HuH-7.5 (cell line): ENCODE data around the gene GAS2.

Experiments
- DNase-seq: peaks from one replicate; pipeline ENCODE4 v3.0.0; 2011; ENCODE audit warnings: low spot score

GAS2 gene

GRCh38 chr11:22728600-22729389 lies 62.4 kb downstream of the GAS2 start:
- DNase-seq, result no peak

- no peak for DNase-seq
These were observed 63.9 kb downstream of the GAS2 start for GRCh38 chr11:22730319-22730718.

GRCh38 chr11:22732588-22732987 lies 66.2 kb downstream of the GAS2 start:
- no peak for DNase-seq

- DNase-seq, result no peak
These were observed 67.3 kb downstream of the GAS2 start for GRCh38 chr11:22733475-22734248.

GRCh38 chr11:22734628-22735345 lies 68.4 kb downstream of the GAS2 start:
- no peak for DNase-seq

GRCh38 chr11:22742157-22742613 lies 75.8 kb downstream of the GAS2 start:
- no peak for DNase-seq

GRCh38 chr11:22749536-22749935 lies 83.1 kb downstream of the GAS2 start:
- no peak for DNase-seq

GRCh38 chr11:22752908-22753310 lies 86.5 kb downstream of the GAS2 start:
- DNase-seq, result no peak

GRCh38 chr11:22753416-22753815 lies 87.0 kb downstream of the GAS2 start:
- no peak for DNase-seq

- no peak for DNase-seq
These were observed 94.7 kb downstream of the GAS2 start for GRCh38 chr11:22761066-22761465.

- DNase-seq, result no peak
These were observed 96.8 kb downstream of the GAS2 start for GRCh38 chr11:22763166-22763565.

GRCh38 chr11:22764735-22765134 lies 98.3 kb downstream of the GAS2 start:
- no peak for DNase-seq

GRCh38 chr11:22768281-22768680 lies 101.9 kb downstream of the GAS2 start:
- DNase-seq, result no peak

- no peak for DNase-seq
These were observed 102.7 kb downstream of the GAS2 start for GRCh38 chr11:22769081-22769480.

GRCh38 chr11:22774716-22775115 lies 108.3 kb downstream of the GAS2 start:
- DNase-seq, result no peak

- no peak for DNase-seq
These were observed 108.8 kb downstream of the GAS2 start for GRCh38 chr11:22775248-22775647.

GRCh38 chr11:22778642-22779041 lies 112.2 kb downstream of the GAS2 start:
- DNase-seq, result no peak

- DNase-seq, result no peak
These were observed 113.4 kb downstream of the GAS2 start for GRCh38 chr11:22779850-22780249.

GRCh38 chr11:22780952-22781593 lies 114.7 kb downstream of the GAS2 start:
- DNase-seq, result no peak

- no peak for DNase-seq
These were observed 118.8 kb downstream of the GAS2 start for GRCh38 chr11:22785251-22785650.

- DNase-seq, result no peak
These were observed 120.1 kb downstream of the GAS2 start for GRCh38 chr11:22786475-22786874.

- DNase-seq, result no peak
These were observed 120.6 kb downstream of the GAS2 start for GRCh38 chr11:22787055-22787454.
